WTC11 (cell line): ENCODE measurements around the gene ZC3H13.

ENCODE experiments used
- CTCF ChIP-seq: fragments of 200-600 bp; IDR thresholded peaks from 2 replicates; pipeline ENCODE4 v1.8.0; 2022; ENCODE audit warnings: antibody characterized with exemption
- ESRRA ChIP-seq: sonication (generic); formaldehyde crosslinking; IDR thresholded peaks from 2 replicates; pipeline ENCODE4 v1.8.1; 2022; ENCODE audit warnings: mild to moderate bottlenecking, missing genetic modification reagents, borderline replicate concordance
- GTF2I ChIP-seq: fragments of 250-450 bp; sonication (Bioruptor Pico); conservative IDR thresholded peaks from 2 replicates; pipeline ENCODE4 v1.4.0; 2021; ENCODE audit warnings: mild to moderate bottlenecking
- IRF2 ChIP-seq: sonication (generic); formaldehyde crosslinking; IDR thresholded peaks from 2 replicates; pipeline ENCODE4 v1.8.0; 2022; ENCODE audit warnings: low read depth, missing genetic modification reagents, borderline replicate concordance
- JUN ChIP-seq: sonication (generic); formaldehyde crosslinking; IDR thresholded peaks from 2 replicates; pipeline ENCODE4 v1.8.0; 2023; ENCODE audit warnings: mild to moderate bottlenecking, missing genetic modification reagents
- MAX ChIP-seq: sonication (generic); formaldehyde crosslinking; IDR thresholded peaks from 2 replicates; pipeline ENCODE4 v1.8.0; 2022; ENCODE audit warnings: mild to moderate bottlenecking, missing genetic modification reagents
- NR3C1 ChIP-seq: sonication (generic); formaldehyde crosslinking; conservative IDR thresholded peaks from 2 replicates; pipeline ENCODE4 v1.8.1; 2023; ENCODE audit warnings: low read depth, mild to moderate bottlenecking, missing genetic modification reagents
- SP1 ChIP-seq: sonication (generic); formaldehyde crosslinking; conservative IDR thresholded peaks from 2 replicates; pipeline ENCODE4 v1.8.1; 2022; ENCODE audit warnings: missing genetic modification reagents
- TCF7 ChIP-seq: sonication (generic); formaldehyde crosslinking; IDR thresholded peaks from 2 replicates; pipeline ENCODE4 v1.8.0; 2022; ENCODE audit warnings: mild to moderate bottlenecking, low read depth, missing genetic modification reagents, moderate library complexity
- TEAD4 ChIP-seq: sonication (generic); formaldehyde crosslinking; IDR thresholded peaks from 2 replicates; pipeline ENCODE4 v1.8.0; 2022; ENCODE audit warnings: mild to moderate bottlenecking, missing genetic modification reagents
- USF1 ChIP-seq: sonication (generic); formaldehyde crosslinking; IDR thresholded peaks from 2 replicates; pipeline ENCODE4 v1.8.0; 2022; ENCODE audit warnings: mild to moderate bottlenecking, missing genetic modification reagents
- ZBTB21 ChIP-seq: sonication (generic); formaldehyde crosslinking; IDR thresholded peaks from 2 replicates; pipeline ENCODE4 v1.8.1; 2023; ENCODE audit warnings: mild to moderate bottlenecking, missing genetic modification reagents, borderline replicate concordance
- TF ChIP-seq, protein P1 (sequence below): sonication (generic); formaldehyde crosslinking; IDR thresholded peaks from 2 replicates; pipeline ENCODE4 v1.8.0; 2023; ENCODE audit warnings: missing genetic modification reagents

GRCh38 chr13:45954836-45955800, 97.4 kb downstream of the ZC3H13 start:
- TF ChIP-seq IRF2 (no peak), CTCF (no peak), JUN (CRISPR knock-in tag) (no peak), ESRRA (CRISPR knock-in tag) (no peak), MAX (CRISPR knock-in tag) (no peak), TCF7 (CRISPR knock-in tag) (no peak), GTF2I (no peak), ZBTB21 (no peak), NR3C1 (no peak), TEAD4 (CRISPR knock-in tag) (no peak), SP1 (CRISPR knock-in tag) (no peak), USF1 (CRISPR knock-in tag) (no peak)
- TF ChIP-seq, protein P1, sequence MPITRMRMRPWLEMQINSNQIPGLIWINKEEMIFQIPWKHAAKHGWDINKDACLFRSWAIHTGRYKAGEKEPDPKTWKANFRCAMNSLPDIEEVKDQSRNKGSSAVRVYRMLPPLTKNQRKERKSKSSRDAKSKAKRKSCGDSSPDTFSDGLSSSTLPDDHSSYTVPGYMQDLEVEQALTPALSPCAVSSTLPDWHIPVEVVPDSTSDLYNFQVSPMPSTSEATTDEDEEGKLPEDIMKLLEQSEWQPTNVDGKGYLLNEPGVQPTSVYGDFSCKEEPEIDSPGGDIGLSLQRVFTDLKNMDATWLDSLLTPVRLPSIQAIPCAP, result no peak
